Activated T-helper 1 cell treated with anti-CD3 and anti-CD28 coated beads, Interleukin-12 subunit alpha, Interleukin-12 subunit beta, Interleukin-2, Interleukin-4 antibody, amounts not matched to agents 30 ng/mL and 10 ng/mL and 1 ng/mL, durations not matched to agents 14 hours and 24 hours and 36 hours (primary cell): ENCODE data around the gene CCDC60. TPM values are rescaled to one million over a fixed set of nuclear protein-coding genes. Genes with fewer than 3 reads are reported as not detected.

ENCODE experiments used
- DNase-seq: peaks from one replicate; pipeline ENCODE4 v3.0.0; 2021; ENCODE audit warnings: low spot score
- H3K27ac Mint-ChIP-seq: one replicate; pipeline ENCODE4 v1.8.0; 2021; ENCODE audit warnings: mild to moderate bottlenecking, mixed read lengths
- H3K27me3 Mint-ChIP-seq: one replicate; pipeline ENCODE4 v1.8.0; 2022; ENCODE audit warnings: mild to moderate bottlenecking, moderate library complexity, mixed read lengths; ENCODE audit not compliant: insufficient read depth
- H3K36me3 Mint-ChIP-seq: one replicate; pipeline ENCODE4 v1.8.0; 2021; ENCODE audit warnings: low read depth, mixed read lengths
- H3K4me1 Mint-ChIP-seq: one replicate; pipeline ENCODE4 v1.8.0; 2021; ENCODE audit warnings: low read depth, mixed read lengths
- H3K4me3 Mint-ChIP-seq: one replicate; pipeline ENCODE4 v1.8.0; 2021; ENCODE audit warnings: mild to moderate bottlenecking, moderate library complexity, mixed read lengths
- H3K9me3 Mint-ChIP-seq: one replicate; pipeline ENCODE4 v1.8.0; 2021; ENCODE audit warnings: mixed read lengths
- intact Hi-C: fragments of 100-400 bp; cut with micrococcal nuclease; formaldehyde crosslinking; loops from one replicate; pipeline ENCODE4 v1.15.1; 2024
- total RNA-seq: library from RNA; stranded (reverse); gene quantifications from 2 replicates; pipeline ENCODE4 v1.2.3, GENCODE V29; 2022

CCDC60 gene
- total RNA-seq, 1 donor from 2014 or later = not detected

GRCh38 chr12:119447126-119447525 lies 112.6 kb downstream of the CCDC60 start:
- no peak overlapping the region for H3K4me3 Mint-ChIP-seq
- H3K4me1 Mint-ChIP-seq = no peaks in the 10 kb centered on the region
- no peaks in the 10 kb centered on the region for H3K9me3 Mint-ChIP-seq

GRCh38 chr12:119447618-119448017 lies 113.1 kb downstream of the CCDC60 start:
- intact Hi-C loops = loop anchor here (10.0 kb wide), 1 partner anchor 457 kb away; no protein-coding TSS in a partner anchor
- no peak overlapping the region for H3K4me3 Mint-ChIP-seq
- no peaks in the 10 kb centered on the region for H3K9me3 Mint-ChIP-seq
- H3K4me1 Mint-ChIP-seq = no peaks in the 10 kb centered on the region
- H3K27ac Mint-ChIP-seq = no peak overlapping the region
- H3K27me3 Mint-ChIP-seq = peaks cover 5% of the 10 kb centered on the region
- DNase-seq = no peak
- H3K36me3 Mint-ChIP-seq = no peaks in the 10 kb centered on the region

More at GRCh38 chr12:119447126-119447525, 112.6 kb downstream of the CCDC60 start:
- DNase-seq = no peak
- H3K27ac Mint-ChIP-seq = no peak overlapping the region
- peaks cover 5% of the 10 kb centered on the region for H3K27me3 Mint-ChIP-seq
- no peaks in the 10 kb centered on the region for H3K36me3 Mint-ChIP-seq
- intact Hi-C loops = loop anchor here (10.0 kb wide), 1 partner anchor 458 kb away; no protein-coding TSS in a partner anchor

GRCh38 chr12:119448611-119449131 lies 114.1 kb downstream of the CCDC60 start:
- H3K36me3 Mint-ChIP-seq = no peaks in the 10 kb centered on the region
- peaks cover 6% of the 10 kb centered on the region for H3K27me3 Mint-ChIP-seq
- DNase-seq = no peak
- intact Hi-C loops = loop anchor here (10.0 kb wide), 1 partner anchor 456 kb away; no protein-coding TSS in a partner anchor
- H3K9me3 Mint-ChIP-seq = no peaks in the 10 kb centered on the region
- no peak overlapping the region for H3K27ac Mint-ChIP-seq
- H3K4me3 Mint-ChIP-seq = no peak overlapping the region
- H3K4me1 Mint-ChIP-seq = no peaks in the 10 kb centered on the region

- H3K9me3 Mint-ChIP-seq = no peaks in the 10 kb centered on the region
- no peak overlapping the region for H3K27ac Mint-ChIP-seq
- no peak for DNase-seq
- H3K4me1 Mint-ChIP-seq = no peaks in the 10 kb centered on the region
- no peaks in the 10 kb centered on the region for H3K36me3 Mint-ChIP-seq
- intact Hi-C loops = no loop called here
- peaks cover 6% of the 10 kb centered on the region for H3K27me3 Mint-ChIP-seq
- no peak overlapping the region for H3K4me3 Mint-ChIP-seq
These were observed 116.2 kb downstream of the CCDC60 start for GRCh38 chr12:119450771-119451170.

- Mint-ChIP-seq H3K4me3 (no peak overlapping the region), H3K9me3 (peaks cover 5% of the 10 kb centered on the region), H3K4me1 (no peaks in the 10 kb centered on the region), H3K27ac (no peak overlapping the region), H3K27me3 (peaks cover 1% of the 10 kb centered on the region), H3K36me3 (no peaks in the 10 kb centered on the region)
- no peak for DNase-seq
- intact Hi-C loops = no loop called here
These were observed 122.3 kb downstream of the CCDC60 start for GRCh38 chr12:119456824-119457223.

- intact Hi-C loops = no loop called here
These were observed 122.7 kb downstream of the CCDC60 start for GRCh38 chr12:119457271-119457670.

GRCh38 chr12:119459481-119459880 lies 125.0 kb downstream of the CCDC60 start:
- H3K27ac Mint-ChIP-seq = no peak overlapping the region
- no peak for DNase-seq
- intact Hi-C loops = no loop called here
- H3K9me3 Mint-ChIP-seq = peaks cover 5% of the 10 kb centered on the region
- H3K27me3 Mint-ChIP-seq = no peaks in the 10 kb centered on the region
- no peaks in the 10 kb centered on the region for H3K4me1 Mint-ChIP-seq
- no peaks in the 10 kb centered on the region for H3K36me3 Mint-ChIP-seq
- H3K4me3 Mint-ChIP-seq = no peak overlapping the region

More at GRCh38 chr12:119457271-119457670, 122.7 kb downstream of the CCDC60 start:
- no peaks in the 10 kb centered on the region for H3K4me1 Mint-ChIP-seq
- no peak overlapping the region for H3K27ac Mint-ChIP-seq
- H3K9me3 Mint-ChIP-seq = peaks cover 5% of the 10 kb centered on the region
- H3K4me3 Mint-ChIP-seq = no peak overlapping the region
- peaks cover 1% of the 10 kb centered on the region for H3K27me3 Mint-ChIP-seq
- no peak for DNase-seq
- H3K36me3 Mint-ChIP-seq = no peaks in the 10 kb centered on the region

- intact Hi-C loops = no loop called here
- no peak overlapping the region for H3K4me3 Mint-ChIP-seq
- H3K27ac Mint-ChIP-seq = no peak overlapping the region
- no peaks in the 10 kb centered on the region for H3K4me1 Mint-ChIP-seq
- no peaks in the 10 kb centered on the region for H3K36me3 Mint-ChIP-seq
- H3K9me3 Mint-ChIP-seq = peaks cover 5% of the 10 kb centered on the region
- no peaks in the 10 kb centered on the region for H3K27me3 Mint-ChIP-seq
- no peak for DNase-seq
These were observed 126.3 kb downstream of the CCDC60 start for GRCh38 chr12:119460876-119461275.

- H3K9me3 Mint-ChIP-seq = peaks cover 5% of the 10 kb centered on the region
- H3K27me3 Mint-ChIP-seq = no peaks in the 10 kb centered on the region
- H3K4me1 Mint-ChIP-seq = no peaks in the 10 kb centered on the region
- intact Hi-C loops = no loop called here
- H3K4me3 Mint-ChIP-seq = no peak overlapping the region
- H3K27ac Mint-ChIP-seq = no peak overlapping the region
- DNase-seq = no peak
- no peaks in the 10 kb centered on the region for H3K36me3 Mint-ChIP-seq
These were observed 127.2 kb downstream of the CCDC60 start for GRCh38 chr12:119461636-119462214.

GRCh38 chr12:119463211-119463926 lies 128.8 kb downstream of the CCDC60 start:
- Mint-ChIP-seq H3K27ac (no peak overlapping the region), H3K27me3 (no peaks in the 10 kb centered on the region), H3K9me3 (peaks cover 5% of the 10 kb centered on the region), H3K36me3 (no peaks in the 10 kb centered on the region), H3K4me1 (no peaks in the 10 kb centered on the region), H3K4me3 (no peak overlapping the region)
- no peak for DNase-seq
- intact Hi-C loops = no loop called here

- no peaks in the 10 kb centered on the region for H3K27me3 Mint-ChIP-seq
- no peak overlapping the region for H3K27ac Mint-ChIP-seq
- no peak overlapping the region for H3K4me3 Mint-ChIP-seq
- H3K36me3 Mint-ChIP-seq = no peaks in the 10 kb centered on the region
- H3K4me1 Mint-ChIP-seq = no peaks in the 10 kb centered on the region
- no peak for DNase-seq
- no peaks in the 10 kb centered on the region for H3K9me3 Mint-ChIP-seq
- intact Hi-C loops = no loop called here
These were observed 133.8 kb downstream of the CCDC60 start for GRCh38 chr12:119468296-119468695.

- no peaks in the 10 kb centered on the region for H3K9me3 Mint-ChIP-seq
- H3K4me1 Mint-ChIP-seq = no peaks in the 10 kb centered on the region
These were observed 141.1 kb downstream of the CCDC60 start for GRCh38 chr12:119475650-119476049.

GRCh38 chr12:119476951-119477350 lies 142.4 kb downstream of the CCDC60 start:
- H3K4me3 Mint-ChIP-seq = no peak overlapping the region
- H3K9me3 Mint-ChIP-seq = no peaks in the 10 kb centered on the region
- no peaks in the 10 kb centered on the region for H3K36me3 Mint-ChIP-seq
- DNase-seq = no peak
- no peak overlapping the region for H3K27ac Mint-ChIP-seq
- intact Hi-C loops = no loop called here
- H3K4me1 Mint-ChIP-seq = no peaks in the 10 kb centered on the region
- H3K27me3 Mint-ChIP-seq = no peaks in the 10 kb centered on the region

More at GRCh38 chr12:119475650-119476049, 141.1 kb downstream of the CCDC60 start:
- intact Hi-C loops = no loop called here
- Mint-ChIP-seq H3K4me3 (no peak overlapping the region), H3K27me3 (no peaks in the 10 kb centered on the region), H3K27ac (no peak overlapping the region), H3K36me3 (no peaks in the 10 kb centered on the region)
- DNase-seq = no peak
